GM19438 (cell line): ENCODE measurements around the gene PNMA8A.

Experiments used
- ATAC-seq: cut with Tn5 transposase; IDR thresholded peaks from one replicate; pipeline ENCODE4 v1.9.1; 2021; ENCODE audit warnings: low read depth; ENCODE audit not compliant: unreplicated experiment

PNMA8A gene

GRCh38 chr19:46471811-46472543 lies 614 bp upstream of the PNMA8A start:
- no peak for ATAC-seq

- no peak for ATAC-seq
Observed at GRCh38 chr19:46470376-46470775, 987 bp downstream of the PNMA8A start.

GRCh38 chr19:46469541-46470185 lies 1.7 kb downstream of the PNMA8A start:
- ATAC-seq: no peak

GRCh38 chr19:46466536-46467196 lies 4.7 kb downstream of the PNMA8A start:
- peak; percentile 61 for ATAC-seq

GRCh38 chr19:46463516-46463915 lies 7.8 kb downstream of the PNMA8A start:
- no peak for ATAC-seq

- ATAC-seq: no peak
Observed at GRCh38 chr19:46461537-46461936, 9.8 kb downstream of the PNMA8A start.

GRCh38 chr19:46460981-46461380 lies 10.4 kb downstream of the PNMA8A start:
- ATAC-seq: no peak

GRCh38 chr19:46460055-46460454 lies 11.3 kb downstream of the PNMA8A start:
- no peak for ATAC-seq

GRCh38 chr19:46456930-46457329 lies 14.4 kb downstream of the PNMA8A start:
- ATAC-seq: no peak

GRCh38 chr19:46454244-46454643 lies 17.1 kb downstream of the PNMA8A start:
- ATAC-seq: no peak

GRCh38 chr19:46453661-46454060 lies 17.7 kb downstream of the PNMA8A start:
- ATAC-seq: no peak

GRCh38 chr19:46452186-46452585 lies 19.2 kb downstream of the PNMA8A start:
- no peak for ATAC-seq

GRCh38 chr19:46451352-46451751 lies 20.0 kb downstream of the PNMA8A start:
- ATAC-seq: no peak

- ATAC-seq: no peak
Observed at GRCh38 chr19:46450737-46451136, 20.6 kb downstream of the PNMA8A start.

- ATAC-seq: no peak
Observed at GRCh38 chr19:46449228-46449627, 22.1 kb downstream of the PNMA8A start.

GRCh38 chr19:46448601-46449000 lies 22.8 kb downstream of the PNMA8A start:
- ATAC-seq: no peak

GRCh38 chr19:46447824-46448223 lies 23.5 kb downstream of the PNMA8A start:
- no peak for ATAC-seq

- ATAC-seq: no peak
Observed at GRCh38 chr19:46447006-46447405, 24.4 kb downstream of the PNMA8A start.

GRCh38 chr19:46446021-46446420 lies 25.3 kb downstream of the PNMA8A start:
- ATAC-seq: no peak

GRCh38 chr19:46442808-46443450 lies 28.4 kb downstream of the PNMA8A start:
- ATAC-seq: no peak

GRCh38 chr19:46441866-46442265 lies 29.5 kb downstream of the PNMA8A start:
- no peak for ATAC-seq
